Measurements from ENCODE around the gene PACS1.

PACS1 gene

DNA sequence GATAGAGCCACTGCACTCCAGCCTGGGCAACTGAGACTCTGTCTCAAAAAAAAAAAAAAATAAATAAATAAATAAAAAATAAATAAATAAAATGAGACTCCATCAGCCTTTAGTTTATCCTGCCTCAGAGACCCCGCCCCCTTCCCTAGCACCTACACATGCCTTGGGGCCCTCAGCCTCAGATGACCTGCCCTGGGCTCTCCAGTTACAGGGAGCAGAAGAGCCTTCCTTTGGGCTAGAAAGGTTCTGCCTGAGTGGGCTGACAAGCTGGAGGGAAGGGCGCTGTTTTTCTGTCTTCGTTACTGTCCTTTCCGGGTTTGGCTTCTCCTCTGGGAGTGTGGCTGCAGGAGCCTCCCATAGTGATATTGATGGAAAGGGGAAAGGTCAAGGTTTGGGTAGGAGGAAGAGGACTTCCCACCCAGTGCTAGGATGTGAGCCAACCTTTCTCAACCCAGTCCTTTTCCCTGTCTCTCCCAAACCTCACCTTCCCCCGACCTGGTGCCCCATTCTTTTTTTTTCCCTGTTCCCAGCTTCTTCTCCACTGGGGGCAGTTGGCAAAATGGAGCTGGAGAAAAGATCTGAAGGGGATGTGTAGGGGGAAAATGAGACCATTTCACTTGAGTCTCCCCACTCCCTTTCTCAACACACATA is 19.4 kb upstream of the PACS1 start:
- no peak for DNase-seq

DNA sequence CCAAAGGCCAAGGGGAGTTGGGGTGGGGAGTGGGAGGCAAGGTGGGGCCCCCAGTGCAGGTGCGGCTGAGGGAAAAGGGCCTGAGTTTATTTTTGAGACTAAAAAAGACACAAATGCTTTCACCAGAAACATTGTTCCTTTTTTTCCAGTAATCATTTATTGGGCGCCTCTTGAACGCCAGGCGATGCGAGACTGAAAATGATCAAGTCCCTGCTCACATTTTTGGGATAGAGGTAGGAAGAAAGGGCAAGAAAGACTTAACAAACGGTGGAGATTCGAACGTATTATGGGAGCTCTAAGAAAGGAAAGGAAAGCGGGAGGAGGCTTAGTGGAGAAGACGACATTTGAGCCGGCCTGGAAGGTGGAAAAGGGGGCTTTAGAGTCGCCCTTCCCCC is 18.7 kb upstream of the PACS1 start:
- DNase-seq, result no peak

DNA sequence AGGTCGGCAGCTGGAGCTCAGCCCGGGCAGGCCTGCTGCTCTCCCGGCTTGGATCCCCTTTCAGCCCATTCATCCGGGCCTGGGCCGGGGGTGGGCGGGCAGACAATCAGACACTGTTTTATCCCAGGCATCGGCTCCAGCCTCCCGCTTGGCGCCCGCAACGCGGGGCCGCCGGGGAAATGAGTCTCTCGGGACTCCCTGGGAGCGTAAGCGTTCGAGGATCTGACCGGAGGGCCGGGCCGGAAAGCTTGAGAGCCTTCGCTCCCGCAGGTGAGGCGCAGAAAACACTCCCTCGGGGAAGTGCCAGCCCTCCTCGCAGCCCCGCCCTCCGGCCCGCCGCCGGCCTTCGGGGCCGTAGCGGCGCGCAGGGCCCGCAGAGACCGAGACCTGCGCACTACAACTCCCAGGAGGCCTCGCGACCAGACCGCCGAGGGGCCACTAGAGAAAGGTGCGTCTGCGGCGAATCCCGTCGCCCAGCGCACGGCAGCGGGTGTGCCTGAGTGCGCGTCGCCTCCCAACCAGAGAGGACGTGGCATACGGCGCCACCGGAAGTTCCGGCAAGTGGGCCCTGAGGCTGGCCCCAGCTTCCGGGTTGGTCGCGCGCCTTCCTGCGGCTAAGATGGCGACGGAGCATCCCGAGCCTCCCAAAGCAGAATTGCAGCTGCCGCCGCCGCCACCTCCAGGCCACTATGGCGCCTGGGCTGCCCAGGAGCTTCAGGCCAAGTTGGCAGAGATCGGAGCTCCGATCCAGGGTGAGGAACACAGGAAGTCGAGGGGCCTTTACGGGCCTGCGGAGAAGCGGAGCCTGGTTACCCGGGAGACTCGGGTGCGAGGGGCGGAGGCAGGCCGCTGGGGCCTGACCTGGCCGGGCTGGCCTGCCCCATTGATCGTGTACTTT is 18.1 kb upstream of the PACS1 start, which contains the start of gene SF3B2:
Gene SF3B2, plus strand, starts transcription at position 599 of the 898 bp plus-strand sequence. Its CDS starts 21 bp downstream, at position 620.
- DNase-seq, result peak; percentile 74 to 99 (median 96)

DNA sequence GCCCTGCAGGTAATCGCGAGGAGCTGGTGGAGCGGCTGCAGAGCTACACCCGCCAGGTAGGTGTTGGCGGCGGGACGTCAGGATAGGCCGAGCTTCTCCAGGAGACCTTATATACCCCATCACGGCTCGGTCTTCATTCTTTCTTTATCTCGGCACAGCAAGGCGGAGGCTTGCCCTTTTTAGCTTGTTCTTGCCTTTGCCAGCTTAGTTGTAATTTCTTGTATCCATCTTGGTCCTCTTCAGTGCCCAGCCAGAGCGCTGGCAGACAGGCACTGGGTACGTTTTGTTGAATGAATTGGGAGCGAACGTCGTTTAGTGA is 17.4 kb upstream of the PACS1 start:
- DNase-seq, result no peak

DNA sequence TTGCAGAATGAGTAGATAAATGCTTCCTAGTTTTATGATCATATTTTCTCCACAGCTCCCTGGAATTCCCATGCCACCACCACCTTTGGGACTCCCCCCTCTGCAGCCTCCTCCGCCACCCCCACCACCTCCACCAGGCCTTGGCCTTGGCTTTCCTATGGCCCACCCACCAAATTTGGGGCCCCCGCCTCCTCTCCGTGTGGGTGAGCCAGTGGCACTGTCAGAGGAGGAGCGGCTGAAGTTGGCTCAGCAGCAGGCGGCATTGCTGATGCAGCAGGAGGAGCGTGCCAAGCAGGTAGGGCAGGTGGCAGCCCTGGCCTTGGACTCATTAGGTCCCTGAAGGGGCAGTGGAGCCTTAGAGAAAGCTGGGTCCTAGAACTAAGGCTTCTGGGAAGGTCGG is 15.1 kb upstream of the PACS1 start:
- no peak for DNase-seq

DNA sequence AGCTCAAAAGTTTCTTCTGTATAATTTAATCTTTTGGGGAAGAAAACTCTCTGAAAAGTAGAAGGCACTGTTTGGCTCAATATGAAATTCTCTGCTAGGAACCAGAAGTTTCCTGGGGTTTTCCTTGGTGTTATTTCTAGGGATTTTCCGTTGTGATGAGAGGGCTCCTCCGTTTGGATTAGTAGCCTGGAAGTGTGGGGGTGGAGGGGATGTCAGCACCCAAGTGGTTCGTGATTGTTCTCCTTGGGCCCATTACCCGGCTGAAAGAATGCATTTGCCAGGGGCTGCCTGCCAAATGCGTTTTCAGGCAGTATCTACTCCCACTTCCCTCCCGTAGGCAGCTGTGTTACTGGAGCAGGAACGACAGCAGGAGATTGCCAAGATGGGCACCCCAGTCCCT is 13.6 kb upstream of the PACS1 start:
- no peak for DNase-seq

DNA sequence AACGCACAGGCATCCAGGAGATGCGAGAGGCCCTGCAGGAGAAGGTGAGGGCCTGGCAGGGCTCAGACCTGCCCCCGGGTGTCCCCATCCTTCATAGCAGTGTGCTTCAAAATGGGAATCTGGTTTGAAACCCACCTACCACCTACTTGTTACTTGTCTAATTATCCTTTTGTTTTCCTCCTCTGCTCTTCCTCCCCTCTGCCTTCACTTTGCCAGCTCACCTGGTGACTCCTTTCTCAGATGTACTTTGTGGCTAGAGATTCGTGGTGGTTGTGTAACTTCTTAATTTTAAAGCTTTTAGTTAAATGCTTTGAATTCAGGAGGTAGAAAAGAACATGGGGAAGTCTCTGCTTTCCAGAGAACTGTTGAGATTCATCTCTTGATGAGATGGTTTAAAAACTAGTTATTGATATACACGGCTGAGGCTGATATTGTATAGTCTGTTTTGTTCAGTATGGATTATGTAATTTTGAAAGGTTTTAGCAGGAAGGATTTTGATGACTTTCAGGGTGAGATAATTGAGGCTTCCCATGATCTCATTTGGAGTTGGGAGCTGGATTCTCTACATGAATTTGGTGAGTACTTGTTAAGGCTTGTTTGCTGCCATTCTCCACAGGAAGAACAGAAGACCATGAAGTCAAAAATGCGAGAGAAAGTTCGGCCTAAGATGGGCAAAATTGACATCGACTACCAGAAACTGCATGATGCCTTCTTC is 9.9 kb upstream of the PACS1 start:
- DNase-seq, result no peak

DNA sequence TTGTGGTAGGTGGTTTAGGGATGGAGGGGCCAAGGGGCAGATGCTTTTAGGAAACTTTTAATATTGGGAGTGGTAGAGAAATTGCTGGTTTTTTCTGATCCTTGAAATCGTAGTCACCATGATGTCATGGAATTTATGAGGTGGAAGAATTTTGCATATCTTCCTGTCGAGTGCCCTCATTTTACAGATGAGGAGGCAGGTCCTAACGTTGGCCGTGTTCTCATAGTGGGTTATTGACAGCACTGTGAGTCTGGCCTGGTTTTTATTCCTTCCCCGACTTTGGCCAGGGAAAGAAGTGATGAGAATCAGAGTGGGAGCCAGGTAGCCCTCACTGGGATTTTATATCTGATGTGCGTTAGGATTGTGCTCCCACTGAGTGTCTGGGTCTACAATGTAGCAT is 8.8 kb upstream of the PACS1 start:
- DNase-seq, result no peak

DNA sequence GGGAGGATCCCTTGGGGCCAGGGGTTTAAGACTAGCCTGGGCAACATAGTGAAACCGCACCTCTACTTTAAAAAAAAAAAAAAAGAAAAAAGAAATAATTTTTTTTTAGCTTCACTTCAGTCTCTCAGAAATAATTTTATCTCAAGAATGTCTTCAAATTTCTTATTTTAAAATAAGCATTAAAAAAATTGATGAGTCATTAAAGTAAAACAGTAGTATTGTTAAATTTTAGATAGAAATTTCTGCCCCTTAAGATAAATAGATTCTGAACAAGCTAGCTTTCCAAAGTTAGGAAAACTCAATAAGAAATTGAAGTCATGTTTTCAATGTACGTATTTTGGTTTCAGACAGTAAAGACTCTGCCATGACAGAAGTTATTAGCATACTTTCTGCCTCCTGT is 7.7 kb upstream of the PACS1 start:
- DNase-seq, result no peak

DNA sequence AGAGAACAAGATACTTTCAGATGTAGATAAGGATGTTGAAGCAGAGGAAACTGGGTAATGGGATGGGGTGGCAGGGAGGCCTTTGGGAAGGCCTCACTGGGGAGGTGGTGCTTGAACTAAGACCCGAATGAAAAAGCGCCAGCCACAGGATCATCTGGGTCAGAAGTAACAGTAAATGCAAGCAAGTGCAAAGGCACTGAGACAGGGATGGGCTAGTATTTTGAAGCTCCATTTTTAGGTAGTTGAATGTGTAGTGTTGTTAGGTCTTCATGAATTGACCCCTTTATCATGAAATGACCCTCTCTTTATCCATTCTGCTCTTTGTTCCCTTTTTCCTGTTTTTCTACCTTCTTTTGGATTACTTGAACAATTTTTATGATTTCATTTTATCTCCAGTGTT is 6.2 kb upstream of the PACS1 start:
- DNase-seq, result no peak

DNA sequence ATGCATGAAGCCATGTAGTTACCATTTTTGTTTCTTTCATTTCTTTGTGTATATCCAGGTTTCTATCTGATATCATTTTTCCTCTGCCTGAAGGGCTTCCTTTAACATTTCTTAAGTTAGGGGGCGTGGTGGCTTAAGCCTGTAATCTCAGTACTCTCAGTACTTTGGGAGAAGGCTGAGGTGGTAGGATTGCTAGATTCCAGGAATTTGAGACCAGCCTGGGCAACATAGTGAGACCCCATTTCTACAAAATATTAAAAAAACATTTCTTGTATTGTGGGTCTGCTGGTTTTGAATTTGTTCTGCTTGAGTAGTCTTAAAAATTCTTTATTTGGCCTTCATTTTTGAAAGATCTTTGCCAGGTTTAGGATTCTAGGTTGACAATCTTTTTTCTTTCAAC is 5.5 kb upstream of the PACS1 start:
- no peak for DNase-seq

DNA sequence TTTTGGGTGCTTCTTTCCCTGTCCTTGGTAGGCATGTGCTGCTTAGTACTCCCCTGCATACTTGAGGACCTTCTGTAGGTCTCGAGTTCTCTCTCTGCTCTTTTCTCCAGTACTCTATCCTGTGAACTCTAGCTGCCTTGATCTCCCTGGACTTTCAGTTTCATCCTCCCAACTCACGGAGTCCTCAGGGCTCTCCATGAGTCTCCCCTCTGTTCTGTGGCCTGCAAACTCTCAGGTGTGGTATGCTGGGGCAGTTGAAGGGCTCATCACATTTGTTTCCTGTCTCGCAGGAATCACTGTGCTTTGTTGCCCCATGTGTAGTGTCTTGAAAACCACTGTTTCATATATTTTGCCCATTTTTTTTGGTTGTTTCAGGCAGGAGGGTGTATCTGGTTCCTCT is 3.3 kb upstream of the PACS1 start:
- no peak for DNase-seq

DNA sequence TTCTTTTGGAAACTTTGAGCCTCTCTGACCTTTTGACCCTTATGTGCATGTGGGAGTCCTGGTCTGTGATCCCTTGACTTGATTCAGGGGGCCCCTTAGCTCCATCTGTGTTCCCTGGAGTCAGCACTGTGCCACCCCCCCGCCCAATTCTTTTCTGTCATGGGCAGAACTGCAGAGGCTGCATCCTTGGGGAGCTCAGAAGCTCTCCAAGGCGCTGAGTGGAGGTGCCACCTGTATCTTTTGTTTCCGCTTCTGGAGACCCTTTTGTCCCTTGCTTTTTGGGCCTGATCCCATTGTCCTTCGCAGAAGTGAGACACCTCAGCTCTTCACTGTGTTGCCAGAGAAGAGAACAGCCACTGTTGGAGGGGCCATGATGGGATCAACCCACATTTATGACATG is 2.4 kb upstream of the PACS1 start:
- no peak for DNase-seq

DNA sequence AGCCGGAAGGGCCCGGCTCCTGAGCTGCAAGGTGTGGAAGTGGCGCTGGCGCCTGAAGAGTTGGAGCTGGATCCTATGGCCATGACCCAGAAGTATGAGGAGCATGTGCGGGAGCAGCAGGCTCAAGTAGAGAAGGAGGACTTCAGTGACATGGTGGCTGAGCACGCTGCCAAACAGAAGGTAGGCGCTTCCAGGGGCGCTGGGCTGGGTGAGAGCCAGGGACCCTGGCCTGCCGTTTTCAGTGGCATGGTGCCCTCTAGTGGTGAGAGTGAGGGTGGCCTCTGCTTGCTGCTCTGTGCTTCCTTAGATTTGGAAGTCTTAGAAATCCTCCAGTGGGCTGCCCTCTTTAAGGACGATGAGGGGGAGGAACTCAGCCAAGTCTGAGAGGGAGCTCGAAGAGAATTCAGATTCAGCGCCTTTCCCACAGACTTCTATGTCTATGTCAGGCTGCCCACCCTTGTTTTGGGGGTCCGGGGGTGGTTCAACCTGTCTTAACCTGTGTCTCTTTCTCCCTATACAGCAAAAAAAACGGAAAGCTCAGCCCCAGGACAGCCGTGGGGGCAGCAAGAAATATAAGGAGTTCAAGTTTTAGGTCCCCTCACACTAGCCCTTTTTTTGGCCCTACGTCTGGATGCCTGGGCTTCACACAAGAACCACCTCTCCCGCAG is 1.8 kb upstream of the PACS1 start:
- peak in 10 of 14 donors; percentile 20 to 69 (median 35) for DNase-seq

DNA sequence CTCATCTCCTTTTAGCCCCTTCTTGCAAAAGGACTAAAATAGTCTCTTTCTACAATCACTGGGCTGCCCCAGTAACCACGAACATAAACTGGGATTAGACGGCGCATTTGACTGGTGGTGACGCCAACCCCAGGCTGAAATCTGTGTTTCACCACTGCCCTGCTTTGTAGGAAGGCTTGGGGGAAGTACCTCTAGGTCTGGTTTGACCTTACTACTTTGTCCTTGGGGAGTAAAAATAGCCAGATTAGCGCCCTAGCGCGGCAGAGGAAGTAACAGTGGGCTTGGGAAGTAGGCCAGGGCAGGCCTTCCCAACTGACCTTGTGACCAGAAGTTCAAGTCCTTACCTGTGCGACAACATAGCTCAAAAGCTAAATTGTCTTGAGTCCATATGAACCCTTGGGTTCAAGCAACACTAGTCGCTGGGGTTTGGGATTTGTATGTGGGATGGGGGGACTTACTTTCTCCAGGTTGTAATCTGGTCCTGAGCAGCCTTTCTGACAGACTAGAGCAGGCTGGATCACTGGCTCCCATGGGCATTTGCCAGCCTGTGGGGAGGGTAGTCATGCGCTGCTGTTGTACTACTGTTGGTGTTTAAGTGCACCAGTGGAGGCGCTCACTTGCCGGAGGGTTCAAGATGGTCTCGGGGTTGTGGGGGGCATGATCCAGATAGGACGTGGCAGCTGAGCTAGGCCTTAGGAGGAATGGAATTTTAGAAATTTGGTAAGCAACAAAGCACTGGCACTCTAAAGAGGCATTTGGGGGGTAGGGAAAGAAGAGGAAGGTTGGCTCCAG is 953 bp upstream of the PACS1 start:
- DNase-seq, result peak in 11 of 14 donors; percentile 24 to 69 (median 54)

DNA sequence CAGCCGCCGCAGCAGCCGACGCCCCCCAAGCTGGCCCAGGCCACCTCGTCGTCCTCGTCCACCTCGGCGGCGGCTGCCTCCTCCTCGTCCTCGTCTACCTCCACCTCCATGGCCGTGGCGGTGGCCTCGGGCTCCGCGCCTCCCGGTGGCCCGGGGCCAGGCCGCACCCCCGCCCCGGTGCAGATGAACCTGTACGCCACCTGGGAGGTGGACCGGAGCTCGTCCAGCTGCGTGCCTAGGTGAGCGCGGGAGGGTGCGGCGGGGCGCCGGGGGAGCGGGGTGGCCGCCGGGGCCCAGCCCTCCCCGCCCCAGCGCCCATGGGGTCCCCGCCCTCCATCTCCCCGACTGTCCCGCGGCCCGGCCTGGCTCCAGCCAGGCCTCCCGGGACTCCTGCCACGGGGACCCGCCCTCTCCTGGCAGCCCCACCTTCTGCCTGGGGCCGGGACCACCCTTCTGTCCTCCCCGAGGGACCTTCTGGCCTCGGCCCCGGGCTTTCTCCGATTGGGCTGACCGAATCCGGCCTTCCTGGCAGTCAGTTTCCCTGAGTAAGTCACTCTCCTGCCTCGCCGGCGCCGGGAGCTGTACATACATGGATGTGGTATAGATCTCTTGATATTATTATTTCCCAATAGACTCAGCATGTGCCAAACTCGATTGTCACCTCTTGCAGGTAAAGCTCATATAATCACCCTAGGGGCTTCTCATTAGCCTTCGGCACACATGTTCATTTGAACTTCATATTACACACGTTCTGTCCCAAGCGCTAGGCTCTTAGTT is 720 bp downstream of the PACS1 start:
- peak in 9 of 14 donors; percentile 25 to 53 (median 41) for DNase-seq

DNA sequence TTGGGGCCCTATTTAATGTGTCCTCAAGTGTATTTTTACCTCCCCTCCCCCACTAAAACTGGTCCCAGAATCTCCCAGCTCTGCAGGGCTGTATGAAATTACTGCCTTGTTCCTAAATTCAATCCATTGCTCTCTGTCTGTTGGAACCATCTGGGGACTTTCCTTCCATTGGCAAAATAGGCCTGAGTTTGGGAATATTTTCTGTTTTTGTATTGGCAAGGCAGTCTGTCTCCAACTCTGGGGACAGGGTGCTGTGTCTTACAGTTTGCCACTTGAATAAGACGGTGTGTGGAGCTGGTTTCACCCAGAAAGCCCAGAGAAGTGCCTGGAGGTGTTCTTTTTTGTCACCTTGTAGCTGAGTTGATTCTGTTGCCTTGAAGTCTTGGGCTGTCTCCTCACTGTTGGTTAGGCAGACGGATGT is 1.3 kb downstream of the PACS1 start:
- peak in 1 of 14 donors; percentile 48 for DNase-seq

DNA sequence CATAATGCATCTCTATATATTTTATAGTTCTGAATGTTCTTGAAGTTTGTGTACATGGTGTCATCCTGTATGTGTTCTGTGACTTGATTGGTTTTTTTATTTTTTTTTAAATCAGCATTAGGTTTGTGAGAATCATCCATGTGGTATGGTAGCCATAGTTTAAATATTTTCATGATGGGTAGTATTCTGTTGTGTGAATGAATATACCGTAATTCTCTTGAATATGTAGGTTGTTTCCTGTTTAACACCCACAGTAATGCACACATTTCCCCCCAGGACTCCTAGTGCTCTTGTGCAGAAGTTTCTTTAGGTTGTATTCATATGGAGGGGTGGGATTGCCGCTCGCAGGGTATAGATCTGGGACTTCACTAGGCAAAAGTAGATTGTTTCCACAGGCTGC is 2.0 kb downstream of the PACS1 start:
- no peak for DNase-seq

DNA sequence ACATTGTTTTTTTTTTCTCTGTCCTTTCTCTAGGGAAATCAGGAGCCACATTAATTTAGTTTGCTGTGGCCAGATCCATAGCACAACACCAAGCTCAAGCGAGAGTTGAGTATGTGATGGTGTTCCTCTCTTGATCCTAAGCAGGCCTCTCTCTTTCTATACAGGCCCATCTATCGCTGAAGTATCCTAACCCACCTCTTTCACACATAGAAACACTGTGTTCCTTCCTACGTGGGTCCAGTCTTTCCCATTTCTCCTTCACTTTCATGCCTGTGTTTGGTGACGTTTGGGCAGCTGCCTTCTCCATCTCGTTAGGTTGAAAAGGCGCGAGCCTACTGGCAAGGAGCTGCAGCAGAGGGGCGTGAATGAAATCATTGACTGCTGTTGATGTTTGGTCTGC is 2.4 kb downstream of the PACS1 start:
- no peak for DNase-seq

DNA sequence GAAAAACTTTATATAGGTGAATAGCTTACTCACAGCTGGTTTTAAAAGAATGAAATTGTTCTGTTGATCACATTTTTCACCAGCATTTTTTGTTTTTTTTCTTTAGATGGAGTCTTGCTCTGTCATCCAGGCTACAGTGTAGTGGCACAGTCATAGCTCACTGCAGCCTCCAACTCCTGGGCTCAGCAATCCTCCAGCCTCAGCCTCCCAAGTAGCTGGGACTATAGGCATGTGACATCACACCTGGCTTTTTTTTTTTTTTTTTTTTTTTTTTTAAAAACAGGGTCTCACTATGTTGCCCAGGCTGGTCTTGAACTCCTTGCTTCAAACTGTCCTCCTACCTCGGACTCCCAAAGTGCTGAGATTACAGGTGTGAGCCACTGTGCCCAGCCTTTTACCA is 3.6 kb downstream of the PACS1 start:
- DNase-seq, result no peak

DNA sequence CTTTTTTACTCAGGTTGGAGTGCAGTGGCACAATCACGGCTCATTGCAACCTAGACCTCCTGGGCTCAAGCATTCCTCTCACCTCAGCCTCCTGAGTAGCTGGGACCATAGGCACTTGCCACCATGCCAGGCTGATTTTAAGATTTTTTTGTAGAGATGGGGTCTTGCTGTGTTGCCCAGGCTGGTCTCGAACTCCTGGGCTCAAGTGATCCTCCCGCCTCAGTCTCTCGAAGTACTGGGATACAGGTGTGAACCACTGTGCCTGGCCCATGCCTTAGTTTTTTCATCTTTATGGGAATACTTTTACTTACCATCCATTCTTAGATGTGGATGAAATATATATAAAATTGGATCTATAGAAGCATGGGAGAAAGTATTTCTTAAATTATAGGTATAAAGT is 5.2 kb downstream of the PACS1 start:
- DNase-seq, result no peak
